Measurements from ENCODE around the gene SYCE3.

Gene SYCE3

GRCh38 chr22:50569041-50569459 lies 6.3 kb upstream of the SYCE3 start:
- no peak for ATAC-seq

GRCh38 chr22:50568626-50569025 lies 5.9 kb upstream of the SYCE3 start:
- TF ChIP-seq PATZ1 (CRISPR knock-in tag; IDR thresholded peaks at IDR 0.05; ENCODE audit: borderline replicate concordance) (no peak), PPARA (CRISPR knock-in tag; IDR thresholded peaks at IDR 0.05; ENCODE audit: borderline replicate concordance) (no peak), RARB (CRISPR knock-in tag; IDR thresholded peaks at IDR 0.05) (no peak), ZNF70 (CRISPR knock-in tag; IDR thresholded peaks at IDR 0.05) (no peak)
- no peak for ATAC-seq

More at GRCh38 chr22:50569041-50569459, 6.3 kb upstream of the SYCE3 start:
- TF ChIP-seq GLIS3 (CRISPR knock-in tag; IDR thresholded peaks at IDR 0.05) (no peak), ISL1 (CRISPR knock-in tag; IDR thresholded peaks at IDR 0.05) (no peak), ZNF70 (CRISPR knock-in tag; IDR thresholded peaks at IDR 0.05) (no peak)

GRCh38 chr22:50567721-50568252 lies 5.1 kb upstream of the SYCE3 start:
- no peak for ATAC-seq
- TF ChIP-seq TSHZ2 (CRISPR knock-in tag; IDR thresholded peaks at IDR 0.05) (no peak), BACH2 (CRISPR knock-in tag; IDR thresholded peaks at IDR 0.05; ENCODE audit: borderline replicate concordance) (no peak), ZNF8 (CRISPR knock-in tag; IDR thresholded peaks at IDR 0.05) (no peak), PATZ1 (CRISPR knock-in tag; IDR thresholded peaks at IDR 0.05; ENCODE audit: borderline replicate concordance) (no peak), ZNF565 (CRISPR knock-in tag; conservative IDR thresholded peaks at IDR 0.05; ENCODE audit: low read depth) (no peak), CREB5 (CRISPR knock-in tag; IDR thresholded peaks at IDR 0.05; ENCODE audit: low read depth) (no peak), POU6F1 (CRISPR knock-in tag; IDR thresholded peaks at IDR 0.05; ENCODE audit: borderline replicate concordance, low read depth) (no peak), ISL1 (CRISPR knock-in tag; IDR thresholded peaks at IDR 0.05) (no peak)

- TF ChIP-seq ZNF565 (CRISPR knock-in tag; conservative IDR thresholded peaks at IDR 0.05; ENCODE audit: low read depth) (no peak), SNAI2 (CRISPR knock-in tag; IDR thresholded peaks at IDR 0.05) (no peak), CSDC2 (CRISPR knock-in tag; IDR thresholded peaks at IDR 0.05) (no peak), POU6F1 (CRISPR knock-in tag; IDR thresholded peaks at IDR 0.05; ENCODE audit: borderline replicate concordance, low read depth) (no peak), TSHZ2 (CRISPR knock-in tag; IDR thresholded peaks at IDR 0.05) (no peak), OSR1 (CRISPR knock-in tag; IDR thresholded peaks at IDR 0.05) (no peak), ZFP3 (CRISPR knock-in tag; IDR thresholded peaks at IDR 0.05) (no peak), PPARA (CRISPR knock-in tag; IDR thresholded peaks at IDR 0.05; ENCODE audit: borderline replicate concordance) (no peak)
- ATAC-seq: no peak
These were observed 1.6 kb upstream of the SYCE3 start for GRCh38 chr22:50564289-50564688.

Data from SK-N-SH treated with all-trans-retinoic acid at 6 μM for 48 hours (cell line).